HAP-1 (cell line): ENCODE measurements around the gene LRP3.
"Not testable (repeated sequence)": the region's sequence is repeated elsewhere in the genome, so short reads cannot be mapped to it uniquely, and the experiment has no call there.

Experiments
- DNase-seq, 2 experiments: peaks; one replicate each; pipeline ENCODE4 v3.0.0-alpha.2; 2016 to 2020; ENCODE audit warnings: low spot score in 2 of 2
- H3K27me3 ChIP-seq: fragments of 250-450 bp; sonication (Bioruptor Pico); 2 replicates; pipeline ENCODE4 v1.5.1; 2020; ENCODE audit warnings: low read depth, mild to moderate bottlenecking, moderate library complexity
- H3K36me3 ChIP-seq: fragments of 250-450 bp; sonication (Bioruptor Pico); replicated peaks from 2 replicates; pipeline ENCODE4 v1.5.1; 2020; ENCODE audit warnings: mild to moderate bottlenecking
- H3K4me1 ChIP-seq: fragments of 250-450 bp; sonication (Bioruptor Pico); 2 replicates; pipeline ENCODE4 v1.5.1; 2020; ENCODE audit warnings: mild to moderate bottlenecking
- H3K4me3 ChIP-seq: fragments of 250-450 bp; sonication (Bioruptor Pico); 2 replicates; pipeline ENCODE4 v1.5.1; 2020; ENCODE audit warnings: mild to moderate bottlenecking, moderate library complexity
- H3K9me3 ChIP-seq: fragments of 250-450 bp; sonication (Bioruptor Pico); 2 replicates; pipeline ENCODE4 v1.5.1; 2020; ENCODE audit warnings: mild to moderate bottlenecking, moderate library complexity
- in situ Hi-C: fragments of 300-500 bp; cut with MboI; formaldehyde crosslinking; loops from 3 replicates; pipeline ENCODE4 v1.14.3; 2020; ENCODE audit warnings: low sequenced_read_pairs, inconsistent platforms, mixed read lengths

LRP3 gene

GRCh38 chr19:33220735-33221134 is 26.6 kb downstream of the LRP3 start:
- no peak overlapping the region for H3K4me3 ChIP-seq
- no peaks in the 10 kb centered on the region for H3K4me1 ChIP-seq
- H3K27me3 ChIP-seq: peaks cover 25% of the 10 kb centered on the region
- no peak for DNase-seq
- in situ Hi-C loops: no loop called here
- H3K9me3 ChIP-seq: no peaks in the 10 kb centered on the region
- no peaks in the 10 kb centered on the region for H3K36me3 ChIP-seq

GRCh38 chr19:33221638-33222037 is 27.5 kb downstream of the LRP3 start:
- H3K4me3 ChIP-seq: no peak overlapping the region
- H3K9me3 ChIP-seq: no peaks in the 10 kb centered on the region
- no peaks in the 10 kb centered on the region for H3K36me3 ChIP-seq
- H3K27me3 ChIP-seq: peaks cover 30% of the 10 kb centered on the region
- in situ Hi-C loops: no loop called here
- no peak for DNase-seq
- no peaks in the 10 kb centered on the region for H3K4me1 ChIP-seq

GRCh38 chr19:33222255-33222654 is 28.1 kb downstream of the LRP3 start:
- H3K4me1 ChIP-seq, in situ Hi-C loops, DNase-seq, H3K9me3 ChIP-seq, H3K4me3 ChIP-seq, H3K36me3 ChIP-seq: not testable (repeated sequence)
- H3K27me3 ChIP-seq: peaks cover 31% of the 10 kb centered on the region

GRCh38 chr19:33224694-33225457 is 30.7 kb downstream of the LRP3 start:
- H3K9me3 ChIP-seq: peaks cover 15% of the 10 kb centered on the region
- H3K4me1 ChIP-seq: no peaks in the 10 kb centered on the region
- H3K4me3 ChIP-seq: peak overlapping the region; percentile 22
- peaks cover 31% of the 10 kb centered on the region for H3K27me3 ChIP-seq
- H3K36me3 ChIP-seq: no peaks in the 10 kb centered on the region
- in situ Hi-C loops: no loop called here
- no peak for DNase-seq

- peak within 1 kb of the TSS; percentile 22 for H3K4me3 ChIP-seq
- in situ Hi-C loops: no loop called here
These were observed 31.4 kb downstream of the LRP3 start, which contains the start of gene SLC7A10 for GRCh38 chr19:33225458-33225926. SLC7A10 (minus strand) TSS chr19:33225850; CDS start chr19:33225703, 147 bp downstream.

GRCh38 chr19:33226550-33227241 is 32.6 kb downstream of the LRP3 start:
- Histone ChIP-seq H3K9me3 (peaks cover 15% of the 10 kb centered on the region), H3K4me3 (no peak overlapping the region), H3K4me1 (no peaks in the 10 kb centered on the region), H3K36me3 (no peaks in the 10 kb centered on the region), H3K27me3 (peaks cover 17% of the 10 kb centered on the region)
- in situ Hi-C loops: no loop called here
- DNase-seq: no peak

More at GRCh38 chr19:33225458-33225926, 31.4 kb downstream of the LRP3 start, which contains the start of gene SLC7A10:
- no peak for DNase-seq
- Histone ChIP-seq H3K4me1 (no peaks in the 10 kb centered on the region), H3K36me3 (no peaks in the 10 kb centered on the region), H3K9me3 (peaks cover 15% of the 10 kb centered on the region), H3K27me3 (peaks cover 28% of the 10 kb centered on the region)

- Histone ChIP-seq H3K9me3 (peaks cover 15% of the 10 kb centered on the region), H3K27me3 (peaks cover 17% of the 10 kb centered on the region), H3K4me3 (no peak overlapping the region), H3K4me1 (no peaks in the 10 kb centered on the region), H3K36me3 (no peaks in the 10 kb centered on the region)
- in situ Hi-C loops: no loop called here
- no peak for DNase-seq
These were observed 33.1 kb downstream of the LRP3 start for GRCh38 chr19:33227242-33227650.

GRCh38 chr19:33227870-33228599 is 33.9 kb downstream of the LRP3 start:
- Histone ChIP-seq H3K36me3 (no peaks in the 10 kb centered on the region), H3K9me3 (peaks cover 15% of the 10 kb centered on the region), H3K4me3 (no peak overlapping the region), H3K27me3 (peaks cover 17% of the 10 kb centered on the region), H3K4me1 (no peaks in the 10 kb centered on the region)
- in situ Hi-C loops: no loop called here
- no peak for DNase-seq

- in situ Hi-C loops: no loop called here
- H3K36me3 ChIP-seq: no peaks in the 10 kb centered on the region
- H3K27me3 ChIP-seq: peaks cover 12% of the 10 kb centered on the region
- no peak overlapping the region for H3K4me3 ChIP-seq
- peaks cover 15% of the 10 kb centered on the region for H3K9me3 ChIP-seq
- H3K4me1 ChIP-seq: no peaks in the 10 kb centered on the region
- DNase-seq: no peak
These were observed 35.8 kb downstream of the LRP3 start for GRCh38 chr19:33229962-33230361.

GRCh38 chr19:33231511-33231910 is 37.4 kb downstream of the LRP3 start:
- Histone ChIP-seq H3K9me3 (peaks cover 15% of the 10 kb centered on the region), H3K36me3 (no peaks in the 10 kb centered on the region), H3K4me1 (no peaks in the 10 kb centered on the region), H3K4me3 (no peak overlapping the region), H3K27me3 (peaks cover 2% of the 10 kb centered on the region)
- in situ Hi-C loops: no loop called here
- no peak for DNase-seq

GRCh38 chr19:33232656-33233055 is 38.5 kb downstream of the LRP3 start:
- no peaks in the 10 kb centered on the region; the same call in 1 of the 2 replicates for H3K27me3 ChIP-seq
- H3K9me3 ChIP-seq: peaks cover 11% of the 10 kb centered on the region
- H3K36me3 ChIP-seq: no peaks in the 10 kb centered on the region
- in situ Hi-C loops: no loop called here
- DNase-seq: no peak
- H3K4me1 ChIP-seq: no peaks in the 10 kb centered on the region
- no peak overlapping the region for H3K4me3 ChIP-seq

- no peaks in the 10 kb centered on the region; the same call in 1 of the 2 replicates for H3K27me3 ChIP-seq
- DNase-seq: no peak
These were observed 39.1 kb downstream of the LRP3 start for GRCh38 chr19:33233056-33233873.

GRCh38 chr19:33234092-33234491 is 40.0 kb downstream of the LRP3 start:
- H3K4me1 ChIP-seq: no peaks in the 10 kb centered on the region
- DNase-seq: no peak
- in situ Hi-C loops: no loop called here
- H3K27me3 ChIP-seq: no peaks in the 10 kb centered on the region
- no peak overlapping the region for H3K4me3 ChIP-seq
- H3K36me3 ChIP-seq: no peaks in the 10 kb centered on the region
- no peaks in the 10 kb centered on the region for H3K9me3 ChIP-seq

More at GRCh38 chr19:33233056-33233873, 39.1 kb downstream of the LRP3 start:
- in situ Hi-C loops: no loop called here
- H3K4me1 ChIP-seq: no peaks in the 10 kb centered on the region
- peaks cover 7% of the 10 kb centered on the region; the same call in 1 of the 2 replicates for H3K9me3 ChIP-seq
- no peaks in the 10 kb centered on the region for H3K36me3 ChIP-seq
- H3K4me3 ChIP-seq: no peak overlapping the region
